ENCODE measurements around the gene LIPC.

LIPC gene

GRCh38 chr15:58388211-58388610 lies 43.6 kb upstream of the LIPC start:
- TF ChIP-seq, protein P1, sequence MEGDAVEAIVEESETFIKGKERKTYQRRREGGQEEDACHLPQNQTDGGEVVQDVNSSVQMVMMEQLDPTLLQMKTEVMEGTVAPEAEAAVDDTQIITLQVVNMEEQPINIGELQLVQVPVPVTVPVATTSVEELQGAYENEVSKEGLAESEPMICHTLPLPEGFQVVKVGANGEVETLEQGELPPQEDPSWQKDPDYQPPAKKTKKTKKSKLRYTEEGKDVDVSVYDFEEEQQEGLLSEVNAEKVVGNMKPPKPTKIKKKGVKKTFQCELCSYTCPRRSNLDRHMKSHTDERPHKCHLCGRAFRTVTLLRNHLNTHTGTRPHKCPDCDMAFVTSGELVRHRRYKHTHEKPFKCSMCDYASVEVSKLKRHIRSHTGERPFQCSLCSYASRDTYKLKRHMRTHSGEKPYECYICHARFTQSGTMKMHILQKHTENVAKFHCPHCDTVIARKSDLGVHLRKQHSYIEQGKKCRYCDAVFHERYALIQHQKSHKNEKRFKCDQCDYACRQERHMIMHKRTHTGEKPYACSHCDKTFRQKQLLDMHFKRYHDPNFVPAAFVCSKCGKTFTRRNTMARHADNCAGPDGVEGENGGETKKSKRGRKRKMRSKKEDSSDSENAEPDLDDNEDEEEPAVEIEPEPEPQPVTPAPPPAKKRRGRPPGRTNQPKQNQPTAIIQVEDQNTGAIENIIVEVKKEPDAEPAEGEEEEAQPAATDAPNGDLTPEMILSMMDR (IDR thresholded peaks at IDR 0.05; ENCODE audit: low read length, missing control alignments) = no peak
- no peak overlapping the region for H3K4me3 ChIP-seq (replicated peaks; ENCODE audit: low read depth, low read length)
- no peak for DNase-seq (ENCODE audit: low read depth)

GRCh38 chr15:58390118-58390517 lies 41.7 kb upstream of the LIPC start:
- TF ChIP-seq, protein P1 (IDR thresholded peaks at IDR 0.05; ENCODE audit: low read length, missing control alignments) = no peak
- no peak for DNase-seq (ENCODE audit: low read depth)
- H3K4me3 ChIP-seq (replicated peaks; ENCODE audit: low read depth, low read length) = no peak overlapping the region

GRCh38 chr15:58390655-58391054 lies 41.1 kb upstream of the LIPC start:
- no peak overlapping the region for H3K4me3 ChIP-seq (replicated peaks; ENCODE audit: low read depth, low read length)
- TF ChIP-seq, protein P1 (IDR thresholded peaks at IDR 0.05; ENCODE audit: low read length, missing control alignments) = no peak
- DNase-seq (ENCODE audit: low read depth) = no peak

DNA sequence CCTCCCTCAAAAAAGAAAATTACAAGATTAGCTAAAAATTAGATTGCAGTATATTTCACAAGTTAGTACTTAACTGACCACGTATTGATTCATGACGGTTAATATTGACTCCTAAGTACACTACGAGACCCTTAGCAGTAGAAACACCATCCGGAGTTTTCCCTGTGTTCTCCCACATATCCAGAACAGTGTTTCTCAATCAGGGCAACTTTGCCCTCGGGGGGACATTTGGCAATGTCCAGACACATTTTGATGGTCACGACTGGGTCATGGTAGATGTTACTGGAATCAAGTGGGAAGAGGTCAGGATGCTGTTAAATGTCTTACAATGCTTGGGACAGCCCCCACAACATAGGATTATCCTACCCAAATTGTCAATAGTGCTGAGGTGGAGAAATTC lies 40.7 kb upstream of the LIPC start:
- TF ChIP-seq, protein P1 (IDR thresholded peaks at IDR 0.05; ENCODE audit: low read length, missing control alignments) = no peak
- H3K4me3 ChIP-seq (replicated peaks; ENCODE audit: low read depth, low read length) = no peak overlapping the region

GRCh38 chr15:58392141-58392540 lies 39.6 kb upstream of the LIPC start:
- TF ChIP-seq, protein P1 (IDR thresholded peaks at IDR 0.05; ENCODE audit: low read length, missing control alignments) = no peak
- no peak overlapping the region for H3K4me3 ChIP-seq (replicated peaks; ENCODE audit: low read depth, low read length)
- no peak for DNase-seq (ENCODE audit: low read depth)

More for the DNA sequence above, 40.7 kb upstream of the LIPC start:
- DNase-seq (ENCODE audit: low read depth) = no peak

DNA sequence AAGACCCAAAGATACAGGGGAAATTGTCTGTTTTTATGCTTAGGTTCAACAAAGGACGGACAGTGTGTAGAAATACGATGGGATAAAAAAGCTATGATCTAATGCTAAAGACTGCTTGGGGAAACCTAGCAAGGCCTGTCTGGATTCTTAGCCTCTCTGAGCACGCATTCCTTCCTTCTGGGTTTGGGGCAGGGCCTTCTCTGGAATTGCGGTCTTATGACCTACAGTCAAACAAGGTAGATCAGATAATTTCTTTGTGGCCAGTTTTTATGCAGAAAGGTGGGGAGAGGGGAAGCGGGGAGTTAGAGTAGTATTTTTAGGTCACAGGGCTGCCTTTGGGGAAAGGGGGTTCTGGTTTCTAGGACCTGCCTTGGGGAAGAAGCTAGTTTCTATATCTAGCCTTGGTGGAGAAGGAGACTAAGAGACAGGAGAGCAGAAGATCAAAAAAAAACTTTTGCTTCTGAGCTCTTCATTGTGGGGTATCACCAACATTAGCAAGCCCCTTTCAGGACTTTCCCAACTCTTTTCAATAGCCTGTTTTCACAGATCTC lies 39.1 kb upstream of the LIPC start:
- TF ChIP-seq, protein P1 (IDR thresholded peaks at IDR 0.05; ENCODE audit: low read length, missing control alignments) = no peak
- DNase-seq (ENCODE audit: low read depth) = no peak
- H3K4me3 ChIP-seq (replicated peaks; ENCODE audit: low read depth, low read length) = no peak overlapping the region

DNA sequence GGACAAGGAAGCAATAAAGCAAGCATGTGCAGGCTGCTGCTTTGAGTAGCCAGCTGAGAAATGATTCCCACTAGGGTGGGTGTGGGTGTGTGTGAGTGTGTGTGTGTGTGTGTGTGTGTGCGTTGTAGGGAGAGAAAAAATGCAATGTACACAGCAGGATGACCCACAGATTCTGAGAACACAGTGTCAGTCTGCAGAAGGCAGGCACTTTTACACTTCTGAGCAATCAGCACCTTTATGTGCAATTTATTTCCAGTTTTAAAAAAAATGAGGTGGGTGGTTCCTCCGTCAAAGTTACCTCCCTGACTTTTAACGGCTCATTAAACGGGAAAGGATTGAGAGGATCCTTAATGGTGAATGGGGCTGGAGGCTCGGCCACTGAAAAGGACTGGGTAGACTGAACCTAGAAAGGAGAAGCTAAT lies 38.5 kb upstream of the LIPC start:
- TF ChIP-seq, protein P1 (IDR thresholded peaks at IDR 0.05; ENCODE audit: low read length, missing control alignments) = no peak
- DNase-seq (ENCODE audit: low read depth) = no peak
- no peak overlapping the region for H3K4me3 ChIP-seq (replicated peaks; ENCODE audit: low read depth, low read length)
